ENCODE measurements around the gene ARHGEF11. TPM values are rescaled to one million over a fixed set of nuclear protein-coding genes. Genes with fewer than 3 reads are reported as not detected.

The ARHGEF11 gene
- total and polyA plus RNA-seq, 2 of the 4 experiments (the other 2 are of a cell fraction): 16.8 to 17.2 TPM

- in situ Hi-C loops (cut with MboI; ENCODE audit: low sequenced_read_pairs) (no loop called here), intact Hi-C loops (cut with micrococcal nuclease) (no loop called here), dilution Hi-C loops (cut with HindIII; ENCODE audit: low sequenced_read_pairs, unreplicated experiment) (no loop called here)
- no peaks in the 10 kb centered on the region for H3K9me3 ChIP-seq (ENCODE audit: control insufficient read depth, insufficient read depth, low read length)
- H4K20me1 ChIP-seq (ENCODE audit: insufficient read depth, low read length): no peaks in the 10 kb centered on the region
- 80% methylated on average over 1 of the region's 19 CpGs; no CpG with 5 or more reads in 1 of the 2 experiments for WGBS, 2 experiments (ENCODE audit: extremely low coverage in 2 of 2, insufficient read length in 1 of 2)
- no peaks in the 10 kb centered on the region for H3K27me3 ChIP-seq (ENCODE audit: control insufficient read depth, insufficient read depth, low read length)
- H2BK20ac ChIP-seq (ENCODE audit: low read depth, low read length): no peak overlapping the region
- no peak overlapping the region for H3K4ac ChIP-seq (ENCODE audit: low read depth, low read length)
- peaks cover 8% of the 10 kb centered on the region; the same call in 1 of the 2 replicates for H3K9me1 ChIP-seq (ENCODE audit: insufficient read depth, low read length)
- no peak overlapping the region for H2BK5ac ChIP-seq (ENCODE audit: low read depth, low read length, poor library complexity, severe bottlenecking)
- no peak overlapping the region for H3K18ac ChIP-seq (ENCODE audit: low read depth, low read length)
- no peak overlapping the region for H3K23ac ChIP-seq (ENCODE audit: low read depth, low read length)
- no peak overlapping the region; the same call in 1 of the 2 replicates for H3K56ac ChIP-seq (ENCODE audit: extremely low read depth, insufficient read depth, low read length)
- H4K91ac ChIP-seq (ENCODE audit: insufficient read depth, low read depth, low read length): no peak overlapping the region
- H3K14ac ChIP-seq (replicated peaks; ENCODE audit: low read depth, low read length): no peak overlapping the region
- no peak overlapping the region for H3K4me3 ChIP-seq (ENCODE audit: insufficient read depth, low read depth, low read length)
- peaks cover 14% of the 10 kb centered on the region for H3K36me3 ChIP-seq (ENCODE audit: control insufficient read depth, insufficient read depth, low read length)
- ChIA-PET POLR2A (ENCODE audit: unreplicated experiment) (no interaction called here), CTCF (no interaction called here)
- no peak overlapping the region for H3K9ac ChIP-seq (ENCODE audit: low read depth, low read length)
- no peak overlapping the region for H2AFZ ChIP-seq (replicated peaks; ENCODE audit: low read length, poor library complexity)
- H2AK5ac ChIP-seq (ENCODE audit: low read depth, low read length): no peak overlapping the region; the same call in 1 of the 2 replicates
- H3K27ac ChIP-seq (ENCODE audit: insufficient read depth, low read length): no peak overlapping the region
- H3K4me2 ChIP-seq (ENCODE audit: low read depth, low read length): no peak overlapping the region
- H4K5ac ChIP-seq (ENCODE audit: low read depth, low read length): no peak overlapping the region
- peak overlapping the region; percentile 76 for H2AK9ac ChIP-seq (replicated peaks; ENCODE audit: low read depth, low read length, poor library complexity)
- BruUV-seq (replicated peaks): no TSS peak
- H2BK120ac ChIP-seq (ENCODE audit: low read depth, low read length): no peak overlapping the region
- H4K8ac ChIP-seq (ENCODE audit: low read depth in 2 of 2, low read length in 2 of 2): no peak overlapping the region
- peaks cover 13 to 69% of the 10 kb centered on the region in 2 experiments for H3K79me1 ChIP-seq (ENCODE audit: low read depth in 1 of 2, low read length in 2 of 2)
- no peak overlapping the region for H2BK15ac ChIP-seq (ENCODE audit: low read depth, low read length)
- peaks cover 24% of the 10 kb centered on the region for H3K4me1 ChIP-seq (ENCODE audit: control insufficient read depth, insufficient read depth, low read length)
- no peak for ATAC-seq (ENCODE audit: low read depth)
- no peak for DNase-seq
- TF ChIP-seq NFE2L2 (IDR thresholded peaks at IDR 0.05; ENCODE audit: low read depth, low read length) (no peak), MXI1 (IDR thresholded peaks at IDR 0.05; ENCODE audit: borderline replicate concordance, low read depth, low read length) (no peak), FOS (IDR thresholded peaks at IDR 0.05; ENCODE audit: low read depth, low read length) (no peak), BHLHE40 (IDR thresholded peaks at IDR 0.05; ENCODE audit: low read depth, low read length) (no peak), MAFK (IDR thresholded peaks at IDR 0.05; ENCODE audit: low read depth, low read length) (no peak), CTCF (conservative IDR thresholded peaks at IDR 0.05; ENCODE audit: low read depth, low read length) (no peak), POLR2A (IDR thresholded peaks at IDR 0.05; ENCODE audit: low read depth, low read length) (no peak), USF2 (IDR thresholded peaks at IDR 0.05; ENCODE audit: low read depth, low read length) (no peak), CEBPB (IDR thresholded peaks at IDR 0.05; ENCODE audit: low read depth, low read length) (no peak), ELK1 (IDR thresholded peaks at IDR 0.05; ENCODE audit: borderline replicate concordance, low read depth, low read length) (no peak), SMC3 (IDR thresholded peaks at IDR 0.05; ENCODE audit: low read depth, low read length) (no peak), RAD21 (IDR thresholded peaks at IDR 0.05; ENCODE audit: low read length) (no peak), CHD1 (IDR thresholded peaks at IDR 0.05; ENCODE audit: low read depth, low read length) (no peak), RFX5 (IDR thresholded peaks at IDR 0.05; ENCODE audit: low read depth, low read length) (no peak), MAZ (IDR thresholded peaks at IDR 0.05; ENCODE audit: borderline replicate concordance, low read depth, low read length) (no peak)
Measured at GRCh38 chr1:156904187-156904959, 141.2 kb downstream of the ARHGEF11 start.

Data from IMR-90 (cell line).